ENCODE results near the gene AHNAK.

The AHNAK gene

GRCh38 chr11:62493801-62494200, 52.8 kb downstream of the AHNAK start:
- H3K4me3 Mint-ChIP-seq = no peak overlapping the region
- peaks cover 4% of the 10 kb centered on the region for H3K4me1 Mint-ChIP-seq (ENCODE audit: low read depth)
- no peaks in the 10 kb centered on the region for H3K9me3 Mint-ChIP-seq
- DNase-seq = no peak
- H3K36me3 Mint-ChIP-seq (ENCODE audit: low read depth) = no peaks in the 10 kb centered on the region
- no peaks in the 10 kb centered on the region for H3K27me3 Mint-ChIP-seq
- H3K27ac Mint-ChIP-seq = no peak overlapping the region

- H3K4me3 Mint-ChIP-seq = no peak overlapping the region
- H3K9me3 Mint-ChIP-seq = no peaks in the 10 kb centered on the region
- H3K36me3 Mint-ChIP-seq (ENCODE audit: low read depth) = no peaks in the 10 kb centered on the region
- no peak for DNase-seq
- H3K27ac Mint-ChIP-seq = no peak overlapping the region
- H3K27me3 Mint-ChIP-seq = no peaks in the 10 kb centered on the region
- peaks cover 4% of the 10 kb centered on the region for H3K4me1 Mint-ChIP-seq (ENCODE audit: low read depth)
These were observed 54.0 kb downstream of the AHNAK start for GRCh38 chr11:62492586-62492985.

GRCh38 chr11:62491571-62492329, 54.9 kb downstream of the AHNAK start:
- no peaks in the 10 kb centered on the region for H3K36me3 Mint-ChIP-seq (ENCODE audit: low read depth)
- no peaks in the 10 kb centered on the region for H3K9me3 Mint-ChIP-seq
- no peaks in the 10 kb centered on the region for H3K4me1 Mint-ChIP-seq (ENCODE audit: low read depth)
- H3K27me3 Mint-ChIP-seq = no peaks in the 10 kb centered on the region
- no peak overlapping the region for H3K4me3 Mint-ChIP-seq
- no peak overlapping the region for H3K27ac Mint-ChIP-seq
- DNase-seq = no peak

GRCh38 chr11:62489204-62489603, 57.4 kb downstream of the AHNAK start:
- no peak overlapping the region for H3K4me3 Mint-ChIP-seq

GRCh38 chr11:62487738-62488551, 58.7 kb downstream of the AHNAK start:
- no peak for DNase-seq
- H3K9me3 Mint-ChIP-seq = no peaks in the 10 kb centered on the region
- no peak overlapping the region for H3K27ac Mint-ChIP-seq
- no peaks in the 10 kb centered on the region for H3K4me1 Mint-ChIP-seq (ENCODE audit: low read depth)
- no peaks in the 10 kb centered on the region for H3K36me3 Mint-ChIP-seq (ENCODE audit: low read depth)
- no peaks in the 10 kb centered on the region for H3K27me3 Mint-ChIP-seq
- H3K4me3 Mint-ChIP-seq = no peak overlapping the region

More at GRCh38 chr11:62489204-62489603, 57.4 kb downstream of the AHNAK start:
- Mint-ChIP-seq H3K27ac (no peak overlapping the region), H3K27me3 (no peaks in the 10 kb centered on the region), H3K36me3 (ENCODE audit: low read depth) (no peaks in the 10 kb centered on the region), H3K9me3 (no peaks in the 10 kb centered on the region), H3K4me1 (ENCODE audit: low read depth) (no peaks in the 10 kb centered on the region)
- DNase-seq = no peak

- H3K4me1 Mint-ChIP-seq (ENCODE audit: low read depth) = no peaks in the 10 kb centered on the region
- no peak for DNase-seq
- no peaks in the 10 kb centered on the region for H3K9me3 Mint-ChIP-seq
- H3K27me3 Mint-ChIP-seq = no peaks in the 10 kb centered on the region
- H3K27ac Mint-ChIP-seq = no peak overlapping the region
- no peaks in the 10 kb centered on the region for H3K36me3 Mint-ChIP-seq (ENCODE audit: low read depth)
- H3K4me3 Mint-ChIP-seq = no peak overlapping the region
These were observed 59.5 kb downstream of the AHNAK start for GRCh38 chr11:62487136-62487535.

- no peaks in the 10 kb centered on the region for H3K27me3 Mint-ChIP-seq
- no peak overlapping the region for H3K4me3 Mint-ChIP-seq
- no peak overlapping the region for H3K27ac Mint-ChIP-seq
- no peaks in the 10 kb centered on the region for H3K9me3 Mint-ChIP-seq
- DNase-seq = no peak
- no peaks in the 10 kb centered on the region for H3K4me1 Mint-ChIP-seq (ENCODE audit: low read depth)
- no peaks in the 10 kb centered on the region for H3K36me3 Mint-ChIP-seq (ENCODE audit: low read depth)
These were observed 62.3 kb downstream of the AHNAK start for GRCh38 chr11:62484352-62484751.

GRCh38 chr11:62482753-62483152, 63.9 kb downstream of the AHNAK start:
- DNase-seq = no peak
- H3K27ac Mint-ChIP-seq = no peak overlapping the region
- no peaks in the 10 kb centered on the region for H3K36me3 Mint-ChIP-seq (ENCODE audit: low read depth)
- no peaks in the 10 kb centered on the region for H3K4me1 Mint-ChIP-seq (ENCODE audit: low read depth)
- H3K27me3 Mint-ChIP-seq = no peaks in the 10 kb centered on the region
- H3K4me3 Mint-ChIP-seq = no peak overlapping the region
- H3K9me3 Mint-ChIP-seq = no peaks in the 10 kb centered on the region

- DNase-seq = no peak
- no peak overlapping the region for H3K27ac Mint-ChIP-seq
- H3K4me3 Mint-ChIP-seq = no peak overlapping the region
- H3K36me3 Mint-ChIP-seq (ENCODE audit: low read depth) = no peaks in the 10 kb centered on the region
- no peaks in the 10 kb centered on the region for H3K27me3 Mint-ChIP-seq
- no peaks in the 10 kb centered on the region for H3K4me1 Mint-ChIP-seq (ENCODE audit: low read depth)
- no peaks in the 10 kb centered on the region for H3K9me3 Mint-ChIP-seq
These were observed 66.9 kb downstream of the AHNAK start for GRCh38 chr11:62479631-62480201.

GRCh38 chr11:62477927-62478326, 68.7 kb downstream of the AHNAK start:
- DNase-seq = no peak
- H3K9me3 Mint-ChIP-seq = no peaks in the 10 kb centered on the region

GRCh38 chr11:62472063-62472884, 74.3 kb downstream of the AHNAK start:
- Mint-ChIP-seq H3K4me1 (ENCODE audit: low read depth) (peaks cover 5% of the 10 kb centered on the region), H3K27ac (no peak overlapping the region), H3K27me3 (no peaks in the 10 kb centered on the region), H3K4me3 (no peak overlapping the region), H3K36me3 (ENCODE audit: low read depth) (no peaks in the 10 kb centered on the region), H3K9me3 (no peaks in the 10 kb centered on the region)
- no peak for DNase-seq

More at GRCh38 chr11:62477927-62478326, 68.7 kb downstream of the AHNAK start:
- H3K27ac Mint-ChIP-seq = no peak overlapping the region
- no peak overlapping the region for H3K4me3 Mint-ChIP-seq
- no peaks in the 10 kb centered on the region for H3K4me1 Mint-ChIP-seq (ENCODE audit: low read depth)
- no peaks in the 10 kb centered on the region for H3K27me3 Mint-ChIP-seq
- no peaks in the 10 kb centered on the region for H3K36me3 Mint-ChIP-seq (ENCODE audit: low read depth)

GRCh38 chr11:62471603-62472002, 75.0 kb downstream of the AHNAK start:
- H3K27me3 Mint-ChIP-seq = no peaks in the 10 kb centered on the region
- no peak overlapping the region for H3K27ac Mint-ChIP-seq
- H3K36me3 Mint-ChIP-seq (ENCODE audit: low read depth) = no peaks in the 10 kb centered on the region
- no peak for DNase-seq
- H3K9me3 Mint-ChIP-seq = no peaks in the 10 kb centered on the region
- no peak overlapping the region for H3K4me3 Mint-ChIP-seq
- peaks cover 5% of the 10 kb centered on the region for H3K4me1 Mint-ChIP-seq (ENCODE audit: low read depth)

GRCh38 chr11:62468577-62468976, 78.0 kb downstream of the AHNAK start:
- no peak overlapping the region for H3K27ac Mint-ChIP-seq
- no peaks in the 10 kb centered on the region for H3K36me3 Mint-ChIP-seq (ENCODE audit: low read depth)
- no peaks in the 10 kb centered on the region for H3K27me3 Mint-ChIP-seq
- no peak overlapping the region for H3K4me3 Mint-ChIP-seq
- no peaks in the 10 kb centered on the region for H3K9me3 Mint-ChIP-seq
- DNase-seq = no peak
- H3K4me1 Mint-ChIP-seq (ENCODE audit: low read depth) = peaks cover 5% of the 10 kb centered on the region

- H3K27ac Mint-ChIP-seq = no peak overlapping the region
- no peaks in the 10 kb centered on the region for H3K36me3 Mint-ChIP-seq (ENCODE audit: low read depth)
- no peak for DNase-seq
- no peak overlapping the region for H3K4me3 Mint-ChIP-seq
- no peaks in the 10 kb centered on the region for H3K9me3 Mint-ChIP-seq
- peaks cover 4% of the 10 kb centered on the region for H3K4me1 Mint-ChIP-seq (ENCODE audit: low read depth)
- H3K27me3 Mint-ChIP-seq = no peaks in the 10 kb centered on the region
These were observed 80.2 kb downstream of the AHNAK start for GRCh38 chr11:62466444-62466843.
